Heart right ventricle (tissue), 16 donors: ENCODE data around the gene PSPH. TPM values are rescaled to one million over a fixed set of nuclear protein-coding genes. Genes with fewer than 3 reads are reported as not detected.

Source experiments
- ATAC-seq, 8 donors: fragments of 200-7000 bp; cut with Tn5 transposase; one replicate each; pipeline ENCODE4 v1.9.1; 2020; ENCODE audit warnings: mild to moderate bottlenecking in 8 of 8, moderate library complexity in 8 of 8, moderate number of reproducible peaks in 1 of 8
- DNase-seq, 2 donors: peaks; one replicate each; pipeline ENCODE4 v3.0.0-alpha.2; 2020
- H3K27ac ChIP-seq, 10 donors: fragments of 200-600 bp; sonication (generic) in 2 of 10; one replicate each; pipeline versions ENCODE4 v1.5.0 to v1.8.0; 2020 to 2022; ENCODE audit warnings: mild to moderate bottlenecking in 3 of 10
- H3K27me3 ChIP-seq, 7 donors: fragments of 200-600 bp; one replicate each; pipeline ENCODE4 v1.8.0; 2021 to 2022; ENCODE audit warnings: mild to moderate bottlenecking in 2 of 7
- H3K36me3 ChIP-seq, 9 donors: fragments of 200-600 bp; sonication (generic) in 1 of 9; one replicate each; pipeline versions ENCODE4 v1.5.0 to v1.8.0; 2020 to 2022; ENCODE audit warnings: mild to moderate bottlenecking in 2 of 9
- H3K4me1 ChIP-seq, 9 donors: fragments of 200-600 bp; sonication (generic) in 1 of 9; one replicate each; pipeline versions ENCODE4 v1.5.0 to v1.8.0; 2020 to 2022; ENCODE audit warnings: mild to moderate bottlenecking in 4 of 9
- H3K4me3 ChIP-seq, 10 donors: fragments of 200-600 bp; sonication (generic) in 2 of 10; one replicate each; pipeline versions ENCODE4 v1.5.0 to v1.8.0; 2020 to 2022; ENCODE audit warnings: mild to moderate bottlenecking in 7 of 10, moderate library complexity in 2 of 10
- H3K9me3 ChIP-seq, 11 donors: fragments of 200-600 bp in 10 of 11; sonication (generic) in 2 of 11; one replicate each; pipeline versions ENCODE4 v1.5.0 to v1.8.0; 2013 to 2022; ENCODE audit warnings: mild to moderate bottlenecking in 2 of 11, control low read depth in 1 of 11, moderate library complexity in 1 of 11
- WGBS, 2 donors: extraction: QIAGEN DNeasy Blood & Tissue Kit; methylation state at CpG; one replicate each; pipeline ENCODE4 v1.1.7; 2013; ENCODE audit warnings: inconsistent platforms in 1 of 2; 5-methylcytosine and 5-hydroxymethylcytosine counted together
- intact Hi-C, 10 donors: fragments of 100-400 bp; cut with DNase I; formaldehyde crosslinking; loops; one replicate each; pipeline versions ENCODE4 v1.11.1 to v1.14.2; 2022
- polyA plus RNA-seq, 2 donors: library from polyadenylated mRNA; stranded (reverse); fragments of 200-250 nt; gene quantifications; one replicate each; pipeline ENCODE4 v1.2.3, GENCODE V29; 2013
- total RNA-seq, 10 donors: library from RNA; stranded (reverse); fragmentation: NEBNext Ultra II Directional in 3 of 10; extraction: Animal tissue kit (Norgen Biotek cat#: 25700) in 3 of 10; gene quantifications; one replicate each; pipeline versions ENCODE4 v1.2.1 to v1.2.4, GENCODE V29; 2021 to 2023
- TF ChIP-seq, protein P1 (sequence below), 9 donors: fragments of 200-600 bp; sonication (generic) in 2 of 9; IDR thresholded peaks; one replicate each; pipeline versions ENCODE4 v1.5.0 to v1.8.0; 2021 to 2022; ENCODE audit warnings: antibody characterized with exemption in 9 of 9, mild to moderate bottlenecking in 5 of 9, moderate library complexity in 1 of 9
- donor health status: Arrhythmogenic right ventricular cardiomyopathy.
- donor health status: ischemic (EF 13 %, LVEDD 7.1; RV severe dilation, severe dysfunction).
- donor health status: healthy with polysubstance abuse.
- donor health status: DM: no; HTN: yes; CAD: no.
- donor health status: DM: no; HTN: no; CAD: no.
- donor health status: ischemic (EF 25% LVEDD 6.9; RV normal size, moderate dysfunction).
- donor health status: ischemic (EF 25% LVEDD 5.7; RV mildly dilated, moderate dysfunction).
- donor health status: healthy.
- donor health status: DM: yes; HTN: yes; CAD: no.
- donor health status: Ischemic cardiomyopathy.
- donor health status: ischemic (EF 35%, LVEDD 5.7; RV mildly dilated, moderate dysfunction).
- donor health status: nonischemic (EF 11% LVEDD 7.7; RV severe dilation, severe dysfunction).
- donor health status: DM: yes; HTN: yes; CAD: no.
- donor health status: PGD.
- donor health status: ischemic (EF 29% LVEDD 5.4; RV normal size, mild dysfunction).
- donor health status: nonischemic (EF 23%, LVEDD 6.1; RV moderate dilation, normal function).

The PSPH gene
- total and polyA plus RNA-seq, 12 donors: 5.1 to 14.7 (median 9.5) TPM

DNA sequence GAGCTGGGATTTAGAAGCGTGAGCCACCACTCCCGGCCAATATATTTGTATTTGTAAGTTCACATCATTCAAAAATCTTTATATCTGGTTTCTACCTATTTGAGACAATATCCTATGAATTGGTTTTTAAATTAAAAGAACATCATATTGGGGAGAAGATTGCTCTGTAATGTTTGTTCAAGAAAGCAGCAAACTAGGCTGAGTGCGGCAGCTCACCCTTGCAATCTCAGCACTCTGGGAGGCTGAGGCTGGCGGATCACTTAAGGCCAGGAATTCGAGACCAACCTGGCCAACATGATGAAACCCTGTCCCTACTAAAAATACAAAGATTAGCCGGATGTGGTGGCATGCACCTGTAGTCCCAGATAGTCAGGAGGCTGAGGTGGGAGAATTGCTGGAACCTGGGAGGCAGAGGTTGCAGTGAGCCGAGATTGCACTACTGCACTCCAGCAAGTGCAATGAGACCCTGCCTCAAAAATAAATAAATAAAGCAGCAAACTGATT, 77.4 kb downstream of the PSPH start:
- Histone ChIP-seq H3K27ac (peak overlapping the region in 4 of 10 donors; percentile 1 to 97 (median 7)), H3K4me1 (peaks cover 0 to 80% (median 16%) of the 10 kb centered on the region in 9 donors), H3K36me3 (peaks cover 0 to 27% (median 4%) of the 10 kb centered on the region in 9 donors), H3K9me3 (no peaks in the 10 kb centered on the region), H3K27me3 (no peaks in the 10 kb centered on the region), H3K4me3 (no peak overlapping the region)
- WGBS, 2 donors: 81 to 88% methylated on average over 7 of the region's 7 CpGs
- intact Hi-C loops: no loop called here
- TF ChIP-seq, protein P1, sequence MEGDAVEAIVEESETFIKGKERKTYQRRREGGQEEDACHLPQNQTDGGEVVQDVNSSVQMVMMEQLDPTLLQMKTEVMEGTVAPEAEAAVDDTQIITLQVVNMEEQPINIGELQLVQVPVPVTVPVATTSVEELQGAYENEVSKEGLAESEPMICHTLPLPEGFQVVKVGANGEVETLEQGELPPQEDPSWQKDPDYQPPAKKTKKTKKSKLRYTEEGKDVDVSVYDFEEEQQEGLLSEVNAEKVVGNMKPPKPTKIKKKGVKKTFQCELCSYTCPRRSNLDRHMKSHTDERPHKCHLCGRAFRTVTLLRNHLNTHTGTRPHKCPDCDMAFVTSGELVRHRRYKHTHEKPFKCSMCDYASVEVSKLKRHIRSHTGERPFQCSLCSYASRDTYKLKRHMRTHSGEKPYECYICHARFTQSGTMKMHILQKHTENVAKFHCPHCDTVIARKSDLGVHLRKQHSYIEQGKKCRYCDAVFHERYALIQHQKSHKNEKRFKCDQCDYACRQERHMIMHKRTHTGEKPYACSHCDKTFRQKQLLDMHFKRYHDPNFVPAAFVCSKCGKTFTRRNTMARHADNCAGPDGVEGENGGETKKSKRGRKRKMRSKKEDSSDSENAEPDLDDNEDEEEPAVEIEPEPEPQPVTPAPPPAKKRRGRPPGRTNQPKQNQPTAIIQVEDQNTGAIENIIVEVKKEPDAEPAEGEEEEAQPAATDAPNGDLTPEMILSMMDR (IDR thresholded peaks at IDR 0.05): no peak
- no peak for DNase-seq
- no peak for ATAC-seq

DNA sequence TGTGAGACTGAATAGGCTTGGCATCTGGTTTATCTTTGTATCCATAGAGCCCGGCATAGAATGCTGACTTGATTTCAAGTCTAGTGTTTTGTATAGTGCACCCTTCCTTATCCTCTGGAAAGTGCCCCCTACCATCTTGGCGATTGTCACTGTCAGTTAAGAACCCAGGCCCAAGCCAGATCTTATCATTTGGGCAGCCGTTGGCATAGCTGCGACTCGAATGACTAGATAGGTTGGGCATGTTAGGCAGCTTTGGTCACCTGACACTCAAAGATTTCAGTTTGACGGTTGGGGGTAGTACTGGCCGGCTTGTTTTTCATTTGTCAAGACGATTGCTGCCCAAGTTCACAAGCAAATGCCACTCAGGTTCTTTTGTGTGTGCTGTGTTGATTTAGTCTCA, 80.3 kb downstream of the PSPH start:
- Histone ChIP-seq H3K4me3 (peak overlapping the region in 5 of 10 donors; percentile 1 to 23 (median 10)), H3K27ac (peak overlapping the region; percentile 50 to 97 (median 76)), H3K27me3 (no peaks in the 10 kb centered on the region), H3K9me3 (no peaks in the 10 kb centered on the region), H3K36me3 (peaks cover 0 to 35% (median 0%) of the 10 kb centered on the region in 9 donors), H3K4me1 (peaks cover 0 to 78% (median 24%) of the 10 kb centered on the region in 9 donors)
- WGBS, 2 donors: 47 to 50% methylated on average over 8 of the region's 8 CpGs
- peak; percentile 50 to 89 (median 79) for ATAC-seq
- intact Hi-C loops: no loop called here
- DNase-seq: peak in 1 of 2 donors; percentile 51
- TF ChIP-seq, protein P1 (IDR thresholded peaks at IDR 0.05): no peak

DNA sequence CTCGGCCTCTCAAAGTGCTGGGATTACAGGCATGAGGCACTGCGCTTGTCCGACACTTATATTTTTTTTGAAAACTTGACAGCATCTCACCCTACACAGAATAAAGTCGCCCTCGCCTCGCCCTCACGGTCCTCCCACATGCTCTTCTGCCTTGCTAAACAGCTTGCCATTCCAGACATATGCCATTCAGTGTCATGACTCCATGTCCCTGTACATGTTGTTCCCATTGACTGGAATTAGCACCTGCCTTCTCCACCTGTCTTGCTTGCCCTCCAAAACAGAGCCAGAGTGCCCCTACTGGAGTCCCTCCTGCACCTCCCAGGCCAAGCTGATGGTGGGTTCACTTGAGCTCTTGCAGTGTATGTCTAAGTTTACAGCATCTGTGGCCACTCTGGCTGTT, 80.7 kb downstream of the PSPH start:
- intact Hi-C loops: no loop called here
- H3K4me1 ChIP-seq: peaks cover 0 to 78% (median 28%) of the 10 kb centered on the region in 9 donors
- H3K27ac ChIP-seq: peak overlapping the region; percentile 50 to 97 (median 76)
- H3K4me3 ChIP-seq: no peak overlapping the region
- 70 to 83% methylated on average over 7 of the region's 7 CpGs for WGBS, 2 donors
- no peaks in the 10 kb centered on the region for H3K9me3 ChIP-seq
- TF ChIP-seq, protein P1 (IDR thresholded peaks at IDR 0.05): no peak
- H3K36me3 ChIP-seq: peaks cover 0 to 35% (median 0%) of the 10 kb centered on the region in 9 donors
- DNase-seq: no peak
- peak in 6 of 8 donors; percentile 28 to 79 (median 41) for ATAC-seq
- H3K27me3 ChIP-seq: no peaks in the 10 kb centered on the region

DNA sequence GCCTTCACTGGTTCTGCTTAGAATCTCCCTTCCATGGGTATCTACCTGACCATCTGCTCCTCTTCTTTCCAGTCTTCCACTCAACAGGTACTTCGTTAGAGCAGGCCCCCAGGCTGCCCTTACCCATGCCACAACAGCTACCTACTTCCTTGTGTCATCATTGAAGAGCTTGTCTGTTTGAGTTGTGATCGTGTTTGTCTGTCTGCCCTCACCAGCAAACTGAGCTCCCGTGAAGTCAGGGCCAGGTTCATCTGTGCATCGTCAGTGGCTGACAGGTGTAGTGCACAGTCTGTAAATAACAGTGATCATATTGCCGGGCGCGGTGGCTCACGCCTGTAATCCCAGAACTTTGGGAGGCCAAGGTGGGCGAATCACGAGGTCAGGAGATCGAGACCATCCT, 81.9 kb downstream of the PSPH start:
- Histone ChIP-seq H3K4me3 (no peak overlapping the region), H3K36me3 (peaks cover 0 to 35% (median 0%) of the 10 kb centered on the region in 9 donors), H3K27me3 (no peaks in the 10 kb centered on the region), H3K27ac (peak overlapping the region in 3 of 10 donors; percentile 13 to 97 (median 87)), H3K4me1 (peaks cover 0 to 80% (median 32%) of the 10 kb centered on the region in 9 donors), H3K9me3 (no peaks in the 10 kb centered on the region)
- TF ChIP-seq, protein P1 (IDR thresholded peaks at IDR 0.05): no peak
- DNase-seq (no peak), ATAC-seq (no peak)
- 66 to 74% methylated on average over 11 of the region's 11 CpGs for WGBS, 2 donors
- intact Hi-C loops: loop anchor here in 3 of 10 donors (5.0 to 10.0 kb wide), 4 partner anchors 85 to 605 kb away; partner anchors contain the start of genes LANCL2 (in 1 of the 3), SUMF2 (in 1 of the 3) and ZNF713 (in 1 of the 3)
